Hematopoietic multipotent progenitor cell (in vitro differentiated cells): Measurements from ENCODE around the gene PPP2R5C. TPM values are rescaled to one million over a fixed set of nuclear protein-coding genes. Genes with fewer than 3 reads are reported as not detected.

Source experiments
- DNase-seq, 3 donors: peaks; one replicate each; pipeline ENCODE4 v3.0.0-alpha.2; 2011 to 2015; ENCODE audit warnings: low read depth in 2 of 3, low spot score in 2 of 3
- total RNA-seq: library from RNA; depleted of rRNA; stranded (reverse); fragments of >200 nt; gene quantifications from one replicate; pipeline ENCODE4 v1.2.3, GENCODE V29; 2012

PPP2R5C gene
- total RNA-seq, 1 donor: 51.2 TPM

DNA sequence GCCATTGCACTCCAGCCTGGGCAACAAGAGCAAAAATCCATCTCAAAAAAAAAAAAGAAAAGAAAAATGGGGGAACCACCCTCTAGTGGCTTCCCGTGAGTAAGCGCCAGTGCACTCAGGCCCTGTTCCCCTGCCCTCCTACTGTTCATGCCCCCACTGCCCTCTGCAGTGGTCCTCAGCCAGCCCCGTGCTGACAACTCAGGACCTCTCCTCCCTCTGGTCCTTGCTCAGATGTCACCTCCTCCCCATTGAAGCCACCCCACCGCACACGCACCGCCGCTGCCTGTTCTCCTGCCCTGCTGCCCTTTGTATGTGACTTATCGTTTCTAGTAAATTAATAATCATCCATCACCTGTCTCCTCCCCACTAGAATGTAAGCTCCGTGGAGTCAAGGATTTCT, 144.1 kb downstream of the PPP2R5C start:
- peak in 1 of 3 donors; percentile 5 for DNase-seq

DNA sequence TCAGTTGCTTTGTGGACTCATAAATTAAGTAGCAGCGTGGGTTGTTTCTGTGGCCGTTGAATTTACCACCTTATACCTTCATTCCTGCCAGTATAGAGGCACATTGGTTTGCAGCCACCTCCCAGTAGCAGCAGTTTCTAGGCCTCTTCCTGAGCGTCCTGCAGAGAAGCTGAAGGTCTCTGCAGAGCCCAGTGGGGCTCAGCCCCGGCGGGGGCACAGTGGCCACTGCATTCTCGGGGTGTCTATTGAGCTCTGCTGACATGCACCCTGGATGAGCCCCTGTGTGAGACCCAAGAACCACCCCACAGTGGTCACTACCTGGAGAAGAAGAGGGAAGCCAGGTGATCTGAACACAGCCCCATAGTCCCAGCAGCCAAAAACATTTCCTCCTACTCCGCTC, 145.1 kb downstream of the PPP2R5C start:
- no peak for DNase-seq

GRCh38 chr14:101907619-101908018, 146.1 kb downstream of the PPP2R5C start:
- no peak for DNase-seq

DNA sequence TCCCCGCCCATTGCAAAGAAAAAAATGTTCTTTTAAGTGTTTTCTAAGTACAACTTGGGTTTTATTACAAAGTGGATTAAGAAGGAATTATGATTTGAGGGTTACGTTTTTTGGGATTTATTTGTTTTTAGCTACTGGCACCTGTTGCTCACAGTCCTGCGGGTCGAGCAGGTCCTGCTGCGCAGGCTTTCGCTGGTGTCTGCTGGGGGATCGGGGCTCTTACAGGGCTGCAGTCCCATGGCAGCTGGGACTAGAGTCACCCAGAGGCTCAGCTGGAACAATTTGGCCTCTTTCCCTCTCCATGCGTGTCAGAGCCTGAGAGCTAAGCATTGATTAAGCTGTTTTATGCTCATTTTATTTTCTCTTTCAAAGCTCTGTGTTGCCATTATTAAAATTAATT, 147.3 kb downstream of the PPP2R5C start:
- DNase-seq: no peak

DNA sequence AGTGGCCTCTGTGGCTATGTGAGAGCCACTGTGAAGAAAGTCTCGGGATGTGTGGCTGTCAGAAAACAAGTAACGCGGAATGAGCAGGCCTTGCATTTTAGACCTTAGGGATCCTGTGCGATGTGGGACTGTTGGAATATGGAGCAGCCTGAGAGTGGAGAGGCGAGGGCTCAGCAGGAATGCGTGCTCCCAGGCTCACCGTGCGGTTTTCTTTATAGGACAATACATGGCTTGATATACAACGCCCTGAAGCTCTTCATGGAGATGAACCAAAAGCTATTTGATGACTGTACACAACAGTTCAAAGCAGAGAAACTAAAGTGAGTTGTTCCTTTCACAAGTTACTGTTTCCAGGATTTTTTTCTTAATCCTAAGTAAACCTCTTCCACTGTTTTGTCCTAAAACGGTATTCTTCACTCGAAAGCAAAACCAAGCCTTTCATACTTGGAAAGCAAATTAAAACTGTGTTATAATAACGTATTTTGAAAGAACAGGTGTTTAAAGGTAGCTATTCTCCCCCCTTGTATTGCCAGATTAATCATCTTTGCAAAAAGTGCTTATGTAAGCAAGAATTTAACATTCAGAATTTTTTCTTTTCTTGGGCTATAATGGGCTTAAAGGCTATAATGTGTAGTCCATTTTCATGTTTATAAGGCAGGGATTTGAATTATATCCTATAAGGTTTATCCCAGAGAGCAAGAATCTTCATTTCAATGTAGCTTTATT, 148.0 kb downstream of the PPP2R5C start:
- no peak for DNase-seq

- DNase-seq: no peak
Observed at GRCh38 chr14:101912841-101913240, 151.3 kb downstream of the PPP2R5C start.

DNA sequence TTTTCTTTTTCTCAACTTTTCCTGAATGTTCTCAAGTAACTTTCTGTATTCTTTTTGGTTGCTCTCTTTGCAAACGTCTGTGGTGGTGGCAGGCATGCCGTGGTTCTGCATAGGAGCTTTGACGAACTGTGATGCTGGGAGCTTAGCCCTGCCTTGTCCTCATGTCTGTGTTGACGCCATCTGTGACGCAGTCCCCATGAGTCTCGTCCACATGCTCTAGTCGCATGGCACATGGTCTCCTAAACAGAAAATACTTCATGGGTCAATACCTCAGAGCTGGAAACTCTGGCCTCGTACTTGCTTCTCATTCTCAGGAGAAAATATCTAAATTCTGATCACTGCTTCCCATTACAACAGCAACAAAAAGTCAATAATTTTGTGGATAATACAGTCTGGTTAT, 152.6 kb downstream of the PPP2R5C start:
- DNase-seq: no peak

GRCh38 chr14:101915871-101916815, 154.6 kb downstream of the PPP2R5C start:
- no peak for DNase-seq

- DNase-seq: no peak
Observed at GRCh38 chr14:101916816-101917412, 155.4 kb downstream of the PPP2R5C start.

DNA sequence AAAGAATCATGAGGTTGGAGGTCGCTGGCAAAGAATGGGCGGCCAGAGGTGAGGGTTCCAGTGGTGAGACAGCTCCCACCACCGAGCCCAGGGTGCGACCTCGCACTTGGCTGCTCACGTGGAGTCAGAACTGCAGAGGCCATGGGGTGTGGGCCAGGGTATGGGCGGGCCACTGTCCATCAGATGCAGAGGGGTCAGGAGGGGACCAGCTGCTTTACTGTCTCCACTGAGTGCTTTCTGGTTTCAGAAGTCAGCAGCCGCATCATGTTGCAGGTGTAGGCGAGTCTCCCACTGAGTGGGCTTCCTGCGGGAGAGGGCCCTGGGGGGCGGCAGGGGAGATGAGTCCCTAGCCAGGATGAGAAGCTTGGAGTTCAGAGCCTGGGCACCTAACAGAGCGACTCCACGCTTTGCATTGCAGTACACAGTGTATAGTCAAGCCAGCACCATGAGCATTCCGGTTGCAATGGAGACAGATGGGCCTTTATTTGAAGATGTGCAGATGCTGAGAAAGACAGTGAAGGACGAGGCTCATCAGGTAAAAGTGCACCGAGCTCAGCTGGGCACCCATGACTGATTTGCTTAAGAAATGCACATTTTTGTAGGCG, 156.0 kb downstream of the PPP2R5C start:
- no peak for DNase-seq

DNA sequence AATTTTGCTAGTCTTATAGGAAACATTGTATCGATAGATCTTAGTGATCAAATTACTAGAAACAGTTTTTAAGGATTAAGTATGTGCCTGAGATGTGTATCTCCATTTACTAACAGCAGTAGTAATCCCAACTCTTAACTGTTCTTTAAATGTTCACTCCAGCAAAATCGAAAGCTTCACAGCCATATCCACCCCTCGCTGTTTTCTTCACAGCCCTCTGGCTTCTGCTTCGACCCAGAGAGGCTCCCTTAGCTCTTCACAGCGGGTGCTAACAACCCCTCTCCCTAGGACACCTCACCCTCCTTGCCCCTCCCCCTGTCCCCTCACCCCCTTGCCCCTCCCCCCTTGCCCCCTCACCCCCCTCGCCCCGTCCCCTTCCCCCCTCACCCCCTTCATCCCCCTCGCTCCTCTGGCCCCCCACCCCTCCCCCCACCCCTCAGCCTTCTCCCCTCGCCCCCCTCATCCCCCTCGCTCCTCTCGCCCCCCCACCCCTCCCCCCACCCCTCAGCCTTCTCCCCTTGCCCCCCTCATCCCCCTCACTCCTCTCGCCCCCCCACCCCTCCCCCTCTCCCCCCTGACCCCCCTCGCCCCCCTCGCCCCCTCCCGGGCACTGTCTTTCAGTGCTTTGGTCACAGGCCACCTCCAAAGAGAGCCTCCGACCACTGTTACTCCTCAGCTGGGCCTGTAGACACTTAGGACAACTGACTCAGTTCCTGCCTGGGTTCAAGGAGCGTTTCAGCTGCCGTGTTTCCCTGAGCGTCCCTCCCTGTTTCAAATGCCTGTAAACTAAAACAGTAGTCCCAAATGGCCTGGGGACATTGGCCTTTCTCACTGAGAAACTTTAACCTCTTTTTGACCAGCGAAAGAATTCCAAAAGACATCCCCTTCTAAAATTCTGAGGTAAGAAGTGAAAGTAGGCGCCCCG, 156.8 kb downstream of the PPP2R5C start:
- DNase-seq: no peak

DNA sequence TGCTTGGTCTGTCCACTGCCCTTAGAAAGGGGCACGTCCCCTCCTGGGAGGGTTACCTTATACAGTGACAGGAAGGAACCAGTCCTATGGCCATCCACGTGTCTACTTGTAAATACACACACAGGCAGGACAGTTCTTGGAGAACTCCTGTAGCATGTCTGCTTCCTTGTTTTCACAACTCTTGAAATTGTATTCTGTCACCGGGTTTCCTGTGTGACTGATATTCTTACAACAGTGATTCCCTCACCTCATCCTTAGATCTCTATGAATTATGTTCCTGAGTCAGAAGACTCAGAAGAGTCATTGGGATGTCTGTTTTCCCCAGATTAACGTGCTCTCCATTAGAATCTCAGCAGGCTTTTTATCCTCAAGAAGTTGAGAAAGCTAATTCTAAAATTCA, 158.8 kb downstream of the PPP2R5C start:
- no peak for DNase-seq

DNA sequence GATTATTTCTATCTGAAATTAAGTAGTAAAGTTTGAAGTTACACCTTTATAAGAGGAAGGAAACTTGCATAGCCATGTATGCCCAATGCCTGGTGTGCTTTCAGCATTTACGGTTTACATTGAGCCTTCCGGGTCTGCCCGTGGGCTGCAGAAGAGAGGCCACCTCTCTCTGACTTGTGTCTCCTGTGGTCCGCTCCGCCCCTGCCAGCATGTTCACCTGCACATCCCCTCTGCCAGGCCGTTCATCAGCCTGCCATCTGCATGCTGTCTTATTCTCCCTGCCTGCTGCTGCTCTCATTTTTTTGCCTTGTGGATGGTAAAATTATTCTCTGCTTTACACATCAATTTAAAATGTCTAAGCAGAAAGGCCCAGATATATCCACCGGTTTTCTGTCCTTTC, 161.4 kb downstream of the PPP2R5C start:
- DNase-seq: no peak

DNA sequence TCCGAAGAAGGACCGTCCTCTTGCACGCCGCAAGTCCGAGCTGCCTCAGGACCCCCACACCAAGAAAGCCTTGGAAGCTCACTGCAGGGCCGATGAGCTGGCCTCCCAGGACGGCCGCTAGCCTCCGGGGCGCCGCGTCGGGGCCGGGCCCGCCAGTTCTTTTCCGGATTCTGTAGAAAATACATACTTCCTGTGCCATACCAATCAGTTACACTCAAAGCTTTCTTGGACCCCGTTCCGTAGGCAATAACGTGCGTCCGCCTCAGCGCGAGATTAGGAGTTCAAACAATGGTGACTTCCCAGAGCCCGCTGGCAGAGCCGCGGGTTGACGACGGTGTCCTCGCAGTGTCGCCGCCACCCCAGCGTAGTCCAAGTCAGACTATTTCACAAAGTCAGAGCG, 163.6 kb downstream of the PPP2R5C start:
- DNase-seq: no peak

DNA sequence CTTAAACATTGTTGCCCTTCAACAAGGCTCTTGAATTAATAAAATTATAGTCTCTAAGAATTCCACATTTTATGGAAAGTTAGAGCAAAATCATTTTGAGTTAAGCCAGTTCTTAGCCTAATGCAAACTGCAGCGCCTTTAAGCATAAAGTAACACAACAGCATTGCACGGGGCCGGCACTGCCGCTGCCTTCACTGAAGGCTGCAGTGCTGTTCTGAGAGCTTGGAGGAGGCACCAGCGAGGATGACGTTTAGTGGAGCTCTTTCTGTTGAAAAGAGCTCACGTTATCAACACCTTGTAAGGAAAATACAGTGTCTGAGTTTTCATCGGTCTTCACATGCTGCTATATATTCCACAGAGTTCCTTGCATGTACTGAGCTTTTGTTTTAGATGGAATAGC, 164.6 kb downstream of the PPP2R5C start:
- no peak for DNase-seq

GRCh38 chr14:101926620-101927019, 165.1 kb downstream of the PPP2R5C start:
- DNase-seq: no peak

GRCh38 chr14:101927859-101928258, 166.3 kb downstream of the PPP2R5C start:
- no peak for DNase-seq

DNA sequence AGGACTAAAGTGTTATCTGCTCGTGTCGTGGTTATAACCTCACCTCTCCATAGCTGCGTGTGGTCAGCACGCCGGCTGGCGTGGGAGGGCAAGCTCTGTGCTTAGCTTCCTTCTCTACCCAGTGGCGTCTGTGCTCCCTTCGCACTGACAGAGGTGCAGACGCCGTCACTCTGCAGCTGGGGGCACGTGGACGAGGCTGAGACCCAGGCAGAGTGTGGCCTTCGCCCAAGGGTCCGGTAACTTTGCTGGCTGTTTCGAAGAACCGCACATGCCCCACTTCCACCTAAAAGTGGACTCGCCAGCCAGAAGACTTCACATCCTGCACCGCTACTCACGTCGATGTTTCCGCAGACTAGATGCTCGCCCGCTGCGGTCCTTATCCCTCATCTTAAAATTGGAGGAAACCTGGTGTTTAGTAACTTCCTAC, 166.9 kb downstream of the PPP2R5C start:
- no peak for DNase-seq

DNA sequence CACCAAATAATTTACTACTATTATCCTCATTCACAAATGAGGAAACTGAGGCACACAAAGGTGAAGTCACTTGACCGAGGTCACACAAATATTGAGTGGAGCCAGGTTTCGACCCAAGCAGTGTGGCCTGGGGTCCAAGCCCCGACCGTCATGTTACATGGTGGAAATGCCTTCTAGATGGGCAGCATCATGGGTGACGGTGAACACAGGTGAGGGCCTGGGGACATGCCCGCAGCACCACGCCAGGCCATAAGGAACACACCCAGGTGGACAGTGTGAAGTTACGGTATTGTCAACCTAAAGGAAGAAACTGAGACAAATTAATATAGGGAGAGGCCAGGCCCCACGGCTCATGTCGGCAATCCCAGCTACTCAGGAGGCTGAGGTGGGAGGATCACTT, 167.6 kb downstream of the PPP2R5C start:
- no peak for DNase-seq

DNA sequence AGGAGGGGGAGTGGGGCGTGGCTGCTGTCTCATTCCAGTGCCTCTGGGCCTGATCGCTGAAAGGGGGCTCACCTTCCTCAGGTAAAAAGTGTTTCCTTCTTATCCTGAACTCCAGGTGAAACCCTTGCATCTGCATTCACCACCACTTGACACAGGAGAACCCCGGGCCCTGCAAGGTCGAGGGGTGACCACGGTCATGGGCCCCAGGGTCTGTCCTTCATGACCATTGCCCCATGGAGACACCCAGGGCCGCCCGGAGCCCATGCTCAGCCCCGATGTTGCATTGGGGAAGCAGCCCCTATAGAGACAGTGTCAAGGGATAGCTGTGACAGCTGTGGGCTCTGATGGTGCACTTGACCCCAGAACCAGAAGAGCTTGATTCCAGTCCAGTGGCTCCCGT, 168.4 kb downstream of the PPP2R5C start:
- DNase-seq: no peak
